Subcutaneous abdominal adipose tissue (tissue), 5 donors: Measurements from ENCODE around the gene TUT7.
"Not testable (repeated sequence)": the region's sequence is repeated elsewhere in the genome, so short reads cannot be mapped to it uniquely, and the experiment has no call there.

Experiments used
- H3K27ac ChIP-seq: one replicate; pipeline ENCODE4 v1.7.0; 2013; ENCODE audit warnings: low read depth, mild to moderate bottlenecking, inconsistent platforms, low read length, moderate library complexity
- H3K27me3 ChIP-seq, 5 donors: one replicate each; pipeline ENCODE4 v1.7.0; 2013; ENCODE audit warnings: low read length in 5 of 5, inconsistent platforms in 1 of 5; ENCODE audit not compliant: control insufficient read depth in 5 of 5, insufficient read depth in 4 of 5
- H3K36me3 ChIP-seq, 5 donors: one replicate each; pipeline ENCODE4 v1.7.0; 2013; ENCODE audit warnings: low read length in 5 of 5; ENCODE audit not compliant: control insufficient read depth in 5 of 5, insufficient read depth in 5 of 5
- H3K4me1 ChIP-seq, 5 donors: one replicate each; pipeline ENCODE4 v1.7.0; 2013; ENCODE audit warnings: low read length in 5 of 5, mild to moderate bottlenecking in 3 of 5, moderate library complexity in 1 of 5; ENCODE audit not compliant: control insufficient read depth in 5 of 5, insufficient read depth in 5 of 5
- H3K4me3 ChIP-seq, 5 donors: one replicate each; pipeline ENCODE4 v1.7.0; 2013; ENCODE audit warnings: low read length in 5 of 5, low read depth in 1 of 5
- H3K9ac ChIP-seq, 5 donors: one replicate each; pipeline ENCODE4 v1.7.0; 2013; ENCODE audit warnings: low read length in 5 of 5, mild to moderate bottlenecking in 4 of 5, moderate library complexity in 3 of 5
- H3K9me3 ChIP-seq, 5 donors: one replicate each; pipeline ENCODE4 v1.7.0; 2013; ENCODE audit warnings: low read length in 5 of 5; ENCODE audit not compliant: control insufficient read depth in 5 of 5
- donor health status: healthy.
- donor health status: healthy.
- donor health status: healthy.
- donor health status: healthy.
- donor health status: healthy.

Gene TUT7

GRCh38 chr9:86354011-86354817, at the start of gene TUT7:
TSS of gene TUT7 (minus strand) at chr9:86354410. CDS start at chr9:86353199, 1,211 bp downstream.
- Histone ChIP-seq H3K4me3 (peak within 1 kb of the TSS; percentile 82 to 99 (median 98)), H3K27me3 (no peaks in the 10 kb centered on the region), H3K27ac (peak within 1 kb of the TSS; percentile 94), H3K9me3 (no peaks in the 10 kb centered on the region), H3K36me3 (no peaks in the 10 kb centered on the region), H3K9ac (peak within 1 kb of the TSS; percentile 85 to 97 (median 93)), H3K4me1 (peaks cover 5 to 56% (median 41%) of the 10 kb centered on the region in 5 donors)

GRCh38 chr9:86402591-86402990, 48.4 kb upstream of the TUT7 start:
- Histone ChIP-seq H3K27ac (no peak overlapping the region), H3K9me3 (no peaks in the 10 kb centered on the region), H3K4me3 (no peak overlapping the region), H3K27me3 (peaks cover 0 to 7% (median 4%) of the 10 kb centered on the region in 5 donors), H3K36me3 (no peaks in the 10 kb centered on the region), H3K9ac (no peak overlapping the region), H3K4me1 (peaks cover 0 to 16% (median 7%) of the 10 kb centered on the region in 5 donors)

- H3K9me3 ChIP-seq: no peaks in the 10 kb centered on the region
- H3K4me3 ChIP-seq: no peak overlapping the region
- no peak overlapping the region for H3K9ac ChIP-seq
- H3K4me1 ChIP-seq: no peaks in the 10 kb centered on the region
- no peaks in the 10 kb centered on the region for H3K27me3 ChIP-seq
- no peak overlapping the region for H3K27ac ChIP-seq
- no peaks in the 10 kb centered on the region for H3K36me3 ChIP-seq
Measured at GRCh38 chr9:86396412-86396811, 42.2 kb upstream of the TUT7 start.

GRCh38 chr9:86390184-86390583, 36.0 kb upstream of the TUT7 start:
- not testable (repeated sequence) for H3K9me3 ChIP-seq, H3K4me3 ChIP-seq

GRCh38 chr9:86389628-86390027, 35.4 kb upstream of the TUT7 start:
- Histone ChIP-seq H3K27me3 (no peaks in the 10 kb centered on the region), H3K4me1 (peaks cover 0 to 1% (median 0%) of the 10 kb centered on the region in 5 donors), H3K27ac (no peak overlapping the region), H3K36me3 (no peaks in the 10 kb centered on the region), H3K9me3 (no peaks in the 10 kb centered on the region), H3K9ac (no peak overlapping the region), H3K4me3 (no peak overlapping the region)

More at GRCh38 chr9:86390184-86390583, 36.0 kb upstream of the TUT7 start:
- H3K36me3 ChIP-seq, H3K9ac ChIP-seq, H3K4me1 ChIP-seq, H3K27me3 ChIP-seq, H3K27ac ChIP-seq: not testable (repeated sequence)

GRCh38 chr9:86387376-86387775, 33.2 kb upstream of the TUT7 start:
- Histone ChIP-seq H3K36me3 (no peaks in the 10 kb centered on the region), H3K27ac (no peak overlapping the region), H3K27me3 (no peaks in the 10 kb centered on the region), H3K4me1 (peaks cover 0 to 1% (median 0%) of the 10 kb centered on the region in 5 donors), H3K9ac (no peak overlapping the region), H3K9me3 (peaks cover 0 to 2% (median 0%) of the 10 kb centered on the region in 5 donors), H3K4me3 (no peak overlapping the region)

GRCh38 chr9:86383000-86383399, 28.8 kb upstream of the TUT7 start:
- not testable (repeated sequence) for H3K36me3 ChIP-seq

GRCh38 chr9:86376016-86376415, 21.8 kb upstream of the TUT7 start:
- H3K9me3 ChIP-seq: peaks cover 0 to 20% (median 15%) of the 10 kb centered on the region in 5 donors

More at GRCh38 chr9:86383000-86383399, 28.8 kb upstream of the TUT7 start:
- not testable (repeated sequence) for H3K9ac ChIP-seq, H3K9me3 ChIP-seq, H3K4me1 ChIP-seq, H3K27me3 ChIP-seq, H3K4me3 ChIP-seq, H3K27ac ChIP-seq

GRCh38 chr9:86369810-86370209, 15.6 kb upstream of the TUT7 start:
- no peak overlapping the region for H3K4me3 ChIP-seq
- H3K27ac ChIP-seq: no peak overlapping the region
- no peaks in the 10 kb centered on the region for H3K36me3 ChIP-seq
- H3K4me1 ChIP-seq: no peaks in the 10 kb centered on the region
- H3K27me3 ChIP-seq: no peaks in the 10 kb centered on the region
- H3K9ac ChIP-seq: no peak overlapping the region
- H3K9me3 ChIP-seq: peaks cover 2 to 29% (median 26%) of the 10 kb centered on the region in 5 donors

More at GRCh38 chr9:86376016-86376415, 21.8 kb upstream of the TUT7 start:
- Histone ChIP-seq H3K9ac (no peak overlapping the region), H3K4me1 (no peaks in the 10 kb centered on the region), H3K4me3 (peak overlapping the region in 1 of 5 donors; percentile 30), H3K36me3 (no peaks in the 10 kb centered on the region), H3K27me3 (no peaks in the 10 kb centered on the region), H3K27ac (no peak overlapping the region)

GRCh38 chr9:86368871-86369521, 14.8 kb upstream of the TUT7 start:
- no peak overlapping the region for H3K27ac ChIP-seq
- H3K27me3 ChIP-seq: no peaks in the 10 kb centered on the region
- no peak overlapping the region for H3K4me3 ChIP-seq
- peaks cover 2 to 28% (median 26%) of the 10 kb centered on the region in 5 donors for H3K9me3 ChIP-seq
- H3K4me1 ChIP-seq: no peaks in the 10 kb centered on the region
- H3K36me3 ChIP-seq: no peaks in the 10 kb centered on the region
- H3K9ac ChIP-seq: no peak overlapping the region
